ENCODE results near the gene GPR87. TPM values are rescaled to one million over a fixed set of nuclear protein-coding genes. Genes with fewer than 3 reads are reported as not detected.

Gene GPR87
- total RNA-seq, 3 donors from 2014 or later (not counting 1 experiment from before 2014, with no cell fraction given) = not detected

- Mint-ChIP-seq H3K36me3 (no peaks in the 10 kb centered on the region), H3K9me3 (no peaks in the 10 kb centered on the region), H3K27me3 (ENCODE audit: low read depth in 2 of 2) (no peaks in the 10 kb centered on the region), H3K4me3 (no peak overlapping the region), H3K27ac (no peak overlapping the region), H3K4me1 (peaks cover 18 to 26% of the 10 kb centered on the region in 2 donors)
- Histone ChIP-seq H3K27me3 (ENCODE audit: control insufficient read depth, insufficient read depth, low read length) (peaks cover 1% of the 10 kb centered on the region), H3K4me1 (ENCODE audit: control insufficient read depth, insufficient read depth, low read length) (peaks cover 4% of the 10 kb centered on the region), H3K4me3 (ENCODE audit: low read length) (no peak overlapping the region), H3K9me3 (ENCODE audit: control insufficient read depth, insufficient read depth, low read length) (no peaks in the 10 kb centered on the region), H3K27ac (ENCODE audit: low read length) (no peak overlapping the region), H3K36me3 (ENCODE audit: control insufficient read depth, insufficient read depth, low read length) (no peaks in the 10 kb centered on the region)
- no peak for ATAC-seq
- intact Hi-C loops (cut with micrococcal nuclease) = no loop called here
- DNase-seq = no peak
- TF ChIP-seq CTCF (IDR thresholded peaks at IDR 0.05) = no peak
Observed at GRCh38 chr3:151330899-151331298, 14.3 kb upstream of the GPR87 start.

DNA sequence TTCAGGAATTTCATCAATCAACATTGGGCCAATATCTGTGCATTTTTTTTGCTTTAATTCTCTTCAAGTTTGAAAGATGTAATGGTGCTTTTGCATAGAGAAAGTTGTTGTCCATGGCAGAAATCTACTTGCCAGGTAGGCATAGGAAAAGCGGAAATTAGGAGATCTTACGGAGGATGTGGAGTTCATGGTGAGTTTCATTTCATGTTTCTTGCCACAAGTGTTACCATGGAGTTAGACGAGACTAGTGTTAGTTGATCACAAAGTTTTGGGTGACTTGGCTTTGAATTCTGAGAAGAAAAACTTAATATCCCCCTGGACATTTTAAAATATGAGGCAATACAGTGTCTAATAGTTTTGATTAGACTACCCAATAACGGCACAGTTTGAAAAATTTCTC lies 13.8 kb upstream of the GPR87 start:
- no peaks in the 10 kb centered on the region for H3K36me3 Mint-ChIP-seq
- peaks cover 4% of the 10 kb centered on the region for H3K4me1 ChIP-seq (ENCODE audit: control insufficient read depth, insufficient read depth, low read length)

GRCh38 chr3:151329363-151329762 lies 12.7 kb upstream of the GPR87 start, which contains the start of gene P2RY13:
TSS of gene P2RY13 (minus strand) at chr3:151329549. CDS start at chr3:151329528, 21 bp downstream.
- Histone ChIP-seq H3K9me3 (ENCODE audit: control insufficient read depth, insufficient read depth, low read length) (no peaks in the 10 kb centered on the region), H3K4me3 (ENCODE audit: low read length) (peak within 1 kb of the TSS; percentile 8), H3K4me1 (ENCODE audit: control insufficient read depth, insufficient read depth, low read length) (peaks cover 4% of the 10 kb centered on the region), H3K36me3 (ENCODE audit: control insufficient read depth, insufficient read depth, low read length) (no peaks in the 10 kb centered on the region), H3K27ac (ENCODE audit: low read length) (peak within 1 kb of the TSS; percentile 45), H3K27me3 (ENCODE audit: control insufficient read depth, insufficient read depth, low read length) (peaks cover 2% of the 10 kb centered on the region)
- DNase-seq (no peak), ATAC-seq (no peak)
- Mint-ChIP-seq H3K4me1 (peaks cover 18 to 30% of the 10 kb centered on the region in 2 donors), H3K27me3 (ENCODE audit: low read depth in 2 of 2) (no peaks in the 10 kb centered on the region), H3K4me3 (peak within 1 kb of the TSS; percentile 72), H3K27ac (peak within 1 kb of the TSS; percentile 84 to 86), H3K36me3 (no peaks in the 10 kb centered on the region), H3K9me3 (no peaks in the 10 kb centered on the region)
- no peak for TF ChIP-seq CTCF (IDR thresholded peaks at IDR 0.05)
- intact Hi-C loops (cut with micrococcal nuclease) = loop anchor here (5.0 kb wide), 1 partner anchor 563 kb away; no protein-coding TSS in a partner anchor
- no CpG with 5 or more reads among the region's 1 CpG for WGBS (ENCODE audit: insufficient coverage)

More for the DNA sequence above, 13.8 kb upstream of the GPR87 start:
- Mint-ChIP-seq H3K4me1 (peaks cover 18 to 26% of the 10 kb centered on the region in 2 donors), H3K27ac (no peak overlapping the region), H3K4me3 (no peak overlapping the region), H3K9me3 (no peaks in the 10 kb centered on the region), H3K27me3 (ENCODE audit: low read depth in 2 of 2) (no peaks in the 10 kb centered on the region)
- intact Hi-C loops (cut with micrococcal nuclease) = no loop called here
- no peak for TF ChIP-seq CTCF (IDR thresholded peaks at IDR 0.05)
- 86% methylated on average over 3 of the region's 4 CpGs for WGBS (ENCODE audit: insufficient coverage)
- H3K27me3 ChIP-seq (ENCODE audit: control insufficient read depth, insufficient read depth, low read length) = peaks cover 2% of the 10 kb centered on the region
- no peak for ATAC-seq
- no peak overlapping the region for H3K27ac ChIP-seq (ENCODE audit: low read length)
- no peak overlapping the region for H3K4me3 ChIP-seq (ENCODE audit: low read length)
- no peaks in the 10 kb centered on the region for H3K9me3 ChIP-seq (ENCODE audit: control insufficient read depth, insufficient read depth, low read length)
- no peaks in the 10 kb centered on the region for H3K36me3 ChIP-seq (ENCODE audit: control insufficient read depth, insufficient read depth, low read length)
- DNase-seq = no peak
